CD4-positive, CD25-positive, alpha-beta regulatory T cell (primary cell): Measurements from ENCODE around the gene FOXP1. TPM values are rescaled to one million over a fixed set of nuclear protein-coding genes. Genes with fewer than 3 reads are reported as not detected.

Source experiments
- ATAC-seq, 2 donors: fragments of 150-1000 bp; cut with Tn5 transposase; one replicate each; pipeline ENCODE4 v1.10.0; 2021; ENCODE audit warnings: low read depth in 2 of 2, moderate number of reproducible peaks in 2 of 2, moderate library complexity in 1 of 2
- DNase-seq, 3 donors: peaks; one replicate each; pipeline versions ENCODE4 v3.0.0 to v3.0.0-alpha.2; 2012 to 2022; ENCODE audit warnings: mixed read lengths in 1 of 3
- H3K27ac ChIP-seq: one replicate; pipeline ENCODE4 v1.7.0; 2013; ENCODE audit warnings: mild to moderate bottlenecking, low read length; ENCODE audit not compliant: insufficient read depth, poor library complexity, severe bottlenecking
- H3K27me3 ChIP-seq: one replicate; pipeline ENCODE4 v1.7.0; 2013; ENCODE audit warnings: low read length; ENCODE audit not compliant: control insufficient read depth, insufficient read depth
- H3K36me3 ChIP-seq: one replicate; pipeline ENCODE4 v1.7.0; 2013; ENCODE audit warnings: mild to moderate bottlenecking, low read length, moderate library complexity; ENCODE audit not compliant: control insufficient read depth, insufficient read depth
- H3K4me1 ChIP-seq: 2 replicates; pipeline ENCODE4 v1.7.0; 2013; ENCODE audit warnings: mild to moderate bottlenecking, low read length; ENCODE audit not compliant: insufficient read depth, control insufficient read depth, poor library complexity, severe bottlenecking
- H3K4me3 ChIP-seq: one replicate; pipeline ENCODE4 v1.7.0; 2013; ENCODE audit warnings: low read depth, mild to moderate bottlenecking, low read length, moderate library complexity
- H3K9me3 ChIP-seq, 2 experiments: 1 replicate in 1 of 2; 2 replicates in 1 of 2; pipeline ENCODE4 v1.7.0; 2013; ENCODE audit warnings: low read length in 2 of 2, mild to moderate bottlenecking in 1 of 2, moderate library complexity in 1 of 2; ENCODE audit not compliant: control insufficient read depth in 2 of 2
- H3K27ac Mint-ChIP-seq, 3 donors: one replicate each; pipeline ENCODE4 v1.8.0; 2020 to 2022; ENCODE audit warnings: mild to moderate bottlenecking in 3 of 3, mixed read lengths in 3 of 3, moderate library complexity in 2 of 3
- H3K27me3 Mint-ChIP-seq: one replicate; pipeline ENCODE4 v1.8.0; 2022; ENCODE audit warnings: mild to moderate bottlenecking, mixed read lengths
- H3K36me3 Mint-ChIP-seq: one replicate; pipeline ENCODE4 v1.8.0; 2020; ENCODE audit warnings: mixed read lengths
- H3K4me1 Mint-ChIP-seq, 4 donors: one replicate each; pipeline ENCODE4 v1.8.0; 2020 to 2022; ENCODE audit warnings: mixed read lengths in 4 of 4, mild to moderate bottlenecking in 1 of 4
- H3K4me3 Mint-ChIP-seq, 4 donors: one replicate each; pipeline ENCODE4 v1.8.0; 2020 to 2022; ENCODE audit warnings: mild to moderate bottlenecking in 4 of 4, mixed read lengths in 4 of 4, moderate library complexity in 3 of 4
- H3K9me3 Mint-ChIP-seq, 7 donors: one replicate each; pipeline ENCODE4 v1.8.0; 2020 to 2022; ENCODE audit warnings: mixed read lengths in 7 of 7, mild to moderate bottlenecking in 3 of 7, moderate library complexity in 2 of 7
- polyA plus RNA-seq, 4 donors: library from polyadenylated mRNA; unstranded; fragments of 300-500 nt; fragmentation: Illumina TruSeq; gene quantifications; one replicate each; pipeline ENCODE4 v1.2.3, GENCODE V29; 2021
- total RNA-seq: library from RNA; stranded (reverse); gene quantifications from one replicate; pipeline ENCODE4 v1.2.3, GENCODE V29; 2022

The FOXP1 gene
- total and polyA plus RNA-seq, 5 donors from 2014 or later, result 301 to 599 (median 346) TPM

DNA sequence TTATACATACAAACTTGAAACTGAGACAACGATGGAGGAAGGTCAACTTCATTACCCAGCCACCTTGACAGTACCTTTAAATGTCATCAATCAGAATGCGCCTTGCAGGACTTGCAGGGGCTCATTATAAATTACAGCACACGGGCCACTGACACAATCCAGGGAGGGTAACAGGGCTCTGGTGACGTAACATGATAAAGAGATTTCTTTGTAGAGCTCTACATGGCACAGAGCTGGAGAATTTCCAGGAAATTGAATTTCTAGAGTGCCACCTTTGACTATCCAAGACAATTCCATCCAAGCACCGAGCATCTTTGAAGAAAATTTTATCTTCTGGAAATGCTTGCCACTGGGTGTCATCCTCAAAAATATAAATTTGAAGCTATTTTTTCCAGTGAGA is 486.0 kb downstream of the FOXP1 start:
- peaks cover 65% of the 10 kb centered on the region for H3K36me3 Mint-ChIP-seq
- peaks cover 74 to 93% (median 78%) of the 10 kb centered on the region in 4 donors for H3K4me1 Mint-ChIP-seq

DNA sequence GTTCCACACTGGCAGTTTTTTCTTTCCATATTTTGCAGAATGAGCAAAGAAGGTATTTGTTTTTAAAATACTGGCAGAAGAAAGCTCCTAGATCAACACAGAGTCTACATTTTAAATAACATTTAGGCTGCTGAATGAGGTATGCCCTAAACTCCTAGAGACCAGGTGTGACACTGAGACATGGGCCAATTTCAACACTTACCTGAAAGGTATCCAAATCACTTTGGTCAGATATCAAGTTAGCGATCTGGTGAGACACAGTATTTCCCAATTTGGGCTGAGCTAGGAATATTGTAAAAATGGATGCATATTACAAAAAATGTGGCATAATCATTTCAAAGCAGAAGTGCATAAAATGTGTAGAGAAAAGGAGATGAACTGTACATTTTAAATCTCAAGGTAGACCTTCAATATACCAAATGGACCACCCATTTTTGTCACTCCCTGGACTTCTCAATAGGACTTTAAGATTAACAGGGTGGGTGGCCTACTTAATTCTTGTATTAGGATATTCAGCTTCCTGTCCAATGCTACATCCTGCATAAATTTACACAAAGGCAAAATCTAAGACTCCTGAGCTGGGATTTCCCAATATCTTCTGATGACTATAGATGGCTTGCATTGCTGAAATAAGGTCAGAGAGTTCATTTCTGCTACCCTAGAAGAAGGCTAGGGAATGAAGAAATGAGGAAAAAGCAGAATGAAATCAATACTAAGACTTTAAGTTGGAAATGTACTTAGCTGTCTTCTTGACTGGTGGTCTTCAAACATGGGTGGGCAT is 487.8 kb downstream of the FOXP1 start:
- H3K4me1 ChIP-seq, result peaks cover 30% of the 10 kb centered on the region
- H3K27me3 Mint-ChIP-seq, result no peaks in the 10 kb centered on the region
- peaks cover 35% of the 10 kb centered on the region for H3K36me3 ChIP-seq
- H3K27me3 ChIP-seq, result no peaks in the 10 kb centered on the region
- no peak for ATAC-seq
- H3K4me1 Mint-ChIP-seq, result peaks cover 57 to 92% (median 66%) of the 10 kb centered on the region in 4 donors
- H3K36me3 Mint-ChIP-seq, result peaks cover 53% of the 10 kb centered on the region
- H3K4me3 Mint-ChIP-seq, result peak overlapping the region in 1 of 4 donors; percentile 25
- H3K9me3 ChIP-seq, result no peaks in the 10 kb centered on the region
- no peak overlapping the region for H3K4me3 ChIP-seq
- no peaks in the 10 kb centered on the region for H3K9me3 Mint-ChIP-seq
- H3K27ac ChIP-seq, result peak overlapping the region; percentile 24
- no peak for DNase-seq
- H3K27ac Mint-ChIP-seq, result peak overlapping the region in 2 of 3 donors; percentile 30 to 47

More for the DNA sequence above, 486.0 kb downstream of the FOXP1 start:
- H3K9me3 ChIP-seq, result no peaks in the 10 kb centered on the region
- H3K4me3 Mint-ChIP-seq, result peak overlapping the region in 1 of 4 donors; percentile 39
- H3K36me3 ChIP-seq, result peaks cover 37% of the 10 kb centered on the region
- peak overlapping the region; percentile 22 for H3K4me3 ChIP-seq
- H3K4me1 ChIP-seq, result peaks cover 40% of the 10 kb centered on the region
- no peak overlapping the region for H3K27ac ChIP-seq
- ATAC-seq, result no peak
- no peaks in the 10 kb centered on the region for H3K9me3 Mint-ChIP-seq
- DNase-seq, result no peak
- peak overlapping the region in 1 of 3 donors; percentile 57 for H3K27ac Mint-ChIP-seq
- no peaks in the 10 kb centered on the region for H3K27me3 ChIP-seq
- H3K27me3 Mint-ChIP-seq, result no peaks in the 10 kb centered on the region

DNA sequence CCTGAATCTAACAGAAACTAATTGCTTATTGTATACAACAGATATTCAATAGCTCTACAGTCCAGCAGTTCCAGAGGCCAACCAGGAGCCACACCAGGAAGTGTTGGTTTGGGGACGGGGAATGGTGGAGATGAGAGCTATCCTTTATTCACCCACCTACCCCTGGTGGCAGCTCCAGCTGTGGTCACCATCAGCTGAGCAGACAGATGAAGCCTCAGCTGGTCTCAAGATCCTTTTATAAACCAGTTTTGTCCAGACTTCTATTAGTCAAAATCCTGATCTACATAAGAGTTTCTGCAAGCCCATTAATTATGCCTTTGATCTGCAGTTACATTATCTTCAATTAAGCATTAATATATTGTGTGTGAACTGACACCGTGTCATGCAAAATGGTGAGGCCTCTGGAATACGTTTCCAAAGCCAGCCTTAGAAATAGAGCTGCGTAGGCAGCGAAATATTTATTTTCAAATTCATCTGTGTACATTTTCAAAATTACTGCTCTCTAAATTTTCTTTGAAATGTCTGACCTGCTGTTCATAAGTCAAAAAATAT is 488.8 kb downstream of the FOXP1 start:
- Mint-ChIP-seq H3K36me3 (peaks cover 51% of the 10 kb centered on the region), H3K9me3 (no peaks in the 10 kb centered on the region), H3K27me3 (no peaks in the 10 kb centered on the region), H3K4me1 (peaks cover 48 to 91% (median 64%) of the 10 kb centered on the region in 4 donors), H3K4me3 (peak overlapping the region in 1 of 4 donors; percentile 72), H3K27ac (peak overlapping the region; percentile 30 to 80 (median 47))
- peaks cover 36% of the 10 kb centered on the region for H3K36me3 ChIP-seq
- ATAC-seq, result no peak
- no peak overlapping the region for H3K27ac ChIP-seq
- H3K9me3 ChIP-seq, result no peaks in the 10 kb centered on the region
- no peak for DNase-seq
- H3K27me3 ChIP-seq, result no peaks in the 10 kb centered on the region
- no peak overlapping the region for H3K4me3 ChIP-seq
- peaks cover 31% of the 10 kb centered on the region for H3K4me1 ChIP-seq

DNA sequence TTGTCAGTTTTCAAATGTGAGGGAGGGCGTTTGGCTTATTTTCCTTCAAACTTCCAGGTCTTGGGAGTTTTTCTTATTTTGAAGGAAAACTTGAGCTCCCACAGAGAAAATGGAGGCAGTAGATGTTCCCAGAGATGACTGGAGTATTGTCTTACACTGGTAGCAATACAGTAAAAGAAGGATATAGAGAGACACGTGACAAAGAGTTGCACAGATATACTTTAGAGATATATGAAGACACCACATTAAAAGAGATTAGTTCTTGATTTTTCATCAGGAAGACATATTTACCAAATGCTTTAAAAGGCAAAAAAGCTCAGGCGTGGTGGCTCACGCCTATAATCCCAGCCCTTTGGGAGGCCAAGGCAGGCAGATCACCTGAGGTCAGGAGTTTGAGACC is 490.9 kb downstream of the FOXP1 start:
- peaks cover 50% of the 10 kb centered on the region for H3K4me1 ChIP-seq
- Mint-ChIP-seq H3K4me1 (peaks cover 44 to 92% (median 74%) of the 10 kb centered on the region in 4 donors), H3K27ac (peak overlapping the region; percentile 69 to 97 (median 88)), H3K36me3 (peaks cover 53% of the 10 kb centered on the region), H3K9me3 (peaks cover 0 to under 1% (median 0%) of the 10 kb centered on the region in 7 donors), H3K4me3 (peak overlapping the region in 3 of 4 donors; percentile 6 to 72 (median 33)), H3K27me3 (no peaks in the 10 kb centered on the region)
- peaks cover 30% of the 10 kb centered on the region for H3K36me3 ChIP-seq
- H3K27me3 ChIP-seq, result no peaks in the 10 kb centered on the region
- no peaks in the 10 kb centered on the region for H3K9me3 ChIP-seq
- H3K27ac ChIP-seq, result no peak overlapping the region
- no peak for DNase-seq
- no peak overlapping the region for H3K4me3 ChIP-seq
- no peak for ATAC-seq

DNA sequence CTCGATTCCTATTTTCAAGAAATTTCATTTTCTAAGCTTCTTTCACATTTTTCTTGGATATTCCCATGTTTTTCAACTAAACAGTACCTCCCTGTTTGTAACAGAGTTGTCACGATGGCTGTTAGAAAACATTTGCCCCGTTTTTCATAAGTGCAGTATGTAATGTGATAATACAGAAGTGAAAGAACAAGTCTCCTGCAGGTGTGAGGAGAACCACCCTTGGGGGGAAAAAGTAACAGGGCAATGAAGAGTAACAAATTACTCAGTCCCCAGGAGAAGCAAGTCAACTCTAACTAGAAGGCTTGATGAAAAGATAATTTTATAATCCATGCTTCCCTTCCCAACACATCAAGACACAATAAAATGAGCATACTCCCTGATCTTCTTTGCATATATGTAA is 493.3 kb downstream of the FOXP1 start:
- peaks cover 0 to 2% (median 0%) of the 10 kb centered on the region in 7 donors for H3K9me3 Mint-ChIP-seq
- no peaks in the 10 kb centered on the region for H3K27me3 Mint-ChIP-seq
- Histone ChIP-seq H3K27me3 (no peaks in the 10 kb centered on the region), H3K36me3 (peaks cover 25% of the 10 kb centered on the region), H3K9me3 (no peaks in the 10 kb centered on the region), H3K4me3 (peak overlapping the region; percentile 7), H3K27ac (no peak overlapping the region), H3K4me1 (peaks cover 64% of the 10 kb centered on the region)
- H3K4me1 Mint-ChIP-seq, result peaks cover 32 to 89% (median 67%) of the 10 kb centered on the region in 4 donors
- peaks cover 40% of the 10 kb centered on the region for H3K36me3 Mint-ChIP-seq
- H3K27ac Mint-ChIP-seq, result peak overlapping the region; percentile 80 to 88 (median 85)
- ATAC-seq (no peak), DNase-seq (no peak)
- H3K4me3 Mint-ChIP-seq, result peak overlapping the region in 2 of 4 donors; percentile 46 to 58

DNA sequence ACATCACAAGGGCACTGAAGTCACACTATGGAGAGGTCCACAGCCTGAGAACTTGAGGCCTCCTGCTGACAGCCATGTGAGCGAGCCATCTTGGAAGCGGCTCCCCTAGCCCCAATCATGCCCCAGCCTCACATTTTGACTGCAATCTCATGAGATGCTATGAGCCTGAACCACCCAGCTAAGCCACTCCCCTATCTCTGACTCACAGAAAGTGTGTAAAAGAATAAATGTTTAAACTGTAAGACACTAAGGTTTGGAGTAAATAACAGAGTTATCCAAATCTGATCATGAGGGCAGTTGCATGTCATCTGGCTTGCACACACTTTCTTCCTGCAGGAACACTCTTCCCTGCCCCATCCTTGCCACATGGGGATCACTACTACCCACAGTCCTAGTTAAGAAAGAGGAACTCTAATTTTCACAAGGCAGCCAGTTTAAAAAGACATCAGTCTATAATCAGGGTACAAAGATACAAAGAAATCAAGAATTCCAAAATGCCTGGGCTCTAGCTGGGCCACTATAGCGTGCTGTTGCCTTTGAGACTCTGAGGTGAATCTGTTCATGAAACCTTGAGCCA is 494.2 kb downstream of the FOXP1 start:
- Histone ChIP-seq H3K4me3 (peak overlapping the region; percentile 66), H3K9me3 (no peaks in the 10 kb centered on the region), H3K4me1 (peaks cover 73% of the 10 kb centered on the region), H3K36me3 (peaks cover 20% of the 10 kb centered on the region), H3K27ac (peak overlapping the region; percentile 70), H3K27me3 (no peaks in the 10 kb centered on the region)
- Mint-ChIP-seq H3K36me3 (peaks cover 33% of the 10 kb centered on the region), H3K27me3 (no peaks in the 10 kb centered on the region), H3K4me1 (peaks cover 30 to 89% (median 62%) of the 10 kb centered on the region in 4 donors), H3K4me3 (peak overlapping the region; percentile 10 to 72 (median 28)), H3K9me3 (peaks cover 0 to 2% (median 0%) of the 10 kb centered on the region in 7 donors), H3K27ac (peak overlapping the region; percentile 85 to 94 (median 88))
- DNase-seq (no peak), ATAC-seq (no peak)

DNA sequence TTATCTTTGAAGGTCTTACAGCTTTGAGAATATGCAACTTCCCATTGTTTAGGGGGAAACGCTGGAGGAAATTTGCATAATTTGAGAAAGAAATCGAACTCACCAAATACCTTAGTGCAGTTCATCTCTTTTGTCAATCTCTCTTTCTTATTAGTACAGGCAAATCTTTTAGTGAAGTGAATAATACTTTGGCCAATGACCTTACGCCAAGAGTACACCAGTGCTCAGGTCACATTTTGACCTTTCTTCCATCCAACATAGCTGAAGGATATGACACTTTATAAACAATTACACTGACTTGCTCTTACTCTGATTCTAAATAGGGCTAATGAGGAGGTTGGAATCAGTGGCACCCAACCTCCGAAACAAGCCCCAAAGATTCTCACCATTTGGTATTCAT is 494.8 kb downstream of the FOXP1 start:
- H3K36me3 Mint-ChIP-seq, result peaks cover 39% of the 10 kb centered on the region

More for the DNA sequence above, 494.8 kb downstream of the FOXP1 start:
- H3K4me1 ChIP-seq, result peaks cover 76% of the 10 kb centered on the region
- peak overlapping the region; percentile 66 for H3K4me3 ChIP-seq
- DNase-seq, result no peak
- Mint-ChIP-seq H3K4me1 (peaks cover 35 to 91% (median 63%) of the 10 kb centered on the region in 4 donors), H3K4me3 (peak overlapping the region in 3 of 4 donors; percentile 34 to 72 (median 66)), H3K27ac (peak overlapping the region; percentile 85 to 94 (median 93)), H3K9me3 (peaks cover 0 to 2% (median 0%) of the 10 kb centered on the region in 7 donors), H3K27me3 (no peaks in the 10 kb centered on the region)
- H3K36me3 ChIP-seq, result peaks cover 20% of the 10 kb centered on the region
- no peak for ATAC-seq
- H3K9me3 ChIP-seq, result no peaks in the 10 kb centered on the region
- no peaks in the 10 kb centered on the region for H3K27me3 ChIP-seq
- H3K27ac ChIP-seq, result peak overlapping the region; percentile 70
